Suprapubic skin (tissue), 4 donors: ENCODE results near the gene CDC14A. TPM values are rescaled to one million over a fixed set of nuclear protein-coding genes. Genes with fewer than 3 reads are reported as not detected.

ENCODE experiments used
- DNase-seq, 2 donors: peaks; one replicate each; pipeline ENCODE4 v3.0.0-alpha.2; 2019; ENCODE audit warnings: low spot score in 2 of 2
- H3K27ac ChIP-seq: fragments of 200-600 bp; sonication (generic); one replicate; pipeline ENCODE4 v1.5.1; 2019
- H3K27me3 ChIP-seq: fragments of 200-600 bp; sonication (generic); one replicate; pipeline ENCODE4 v1.5.1; 2019
- H3K36me3 ChIP-seq: fragments of 200-600 bp; sonication (generic); one replicate; pipeline ENCODE4 v1.5.1; 2019
- H3K4me1 ChIP-seq: fragments of 200-600 bp; sonication (generic); one replicate; pipeline ENCODE4 v1.5.1; 2019
- H3K4me3 ChIP-seq: fragments of 200-600 bp; sonication (generic); one replicate; pipeline ENCODE4 v1.5.1; 2019; ENCODE audit warnings: mild to moderate bottlenecking
- H3K9me3 ChIP-seq: fragments of 200-600 bp; sonication (generic); one replicate; pipeline ENCODE4 v1.5.1; 2019
- EP300 ChIP-seq: sonication (generic); formaldehyde crosslinking; IDR thresholded peaks from one replicate; pipeline ENCODE4 v1.6.1; 2017; ENCODE audit warnings: antibody characterized with exemption
- POLR2A ChIP-seq, 2 donors: fragments of 450-650 bp; IDR thresholded peaks; one replicate each; pipeline ENCODE4 v1.6.1; 2017; ENCODE audit warnings: antibody characterized with exemption in 2 of 2, mild to moderate bottlenecking in 2 of 2, moderate library complexity in 2 of 2
- POLR2AphosphoS5 ChIP-seq, 3 donors: sonication (generic); formaldehyde crosslinking; IDR thresholded peaks; one replicate each; pipeline ENCODE4 v1.6.1; 2017; ENCODE audit warnings: antibody characterized with exemption in 3 of 3
- WGBS: methylation state at CpG from one replicate; pipeline ENCODE4 v1.1.5; 2018; 5-methylcytosine and 5-hydroxymethylcytosine counted together
- total RNA-seq, 4 donors: library from RNA; depleted of rRNA; stranded (reverse); fragments of >200 nt; gene quantifications; one replicate each; pipeline ENCODE4 v1.1.0, GENCODE V29; 2016
- TF ChIP-seq, protein P1 (sequence below), 2 donors: fragments of 200-600 bp in 1 of 2; fragments of 450-650 bp in 1 of 2; sonication (generic) in 1 of 2; IDR thresholded peaks; one replicate each; pipeline ENCODE4 v1.5.1; 2016 to 2019; ENCODE audit warnings: antibody characterized with exemption in 2 of 2, mild to moderate bottlenecking in 1 of 2, moderate library complexity in 1 of 2

The CDC14A gene
- total RNA-seq, 4 donors from 2014 or later, result 9.9 to 22.8 (median 17.5) TPM

DNA sequence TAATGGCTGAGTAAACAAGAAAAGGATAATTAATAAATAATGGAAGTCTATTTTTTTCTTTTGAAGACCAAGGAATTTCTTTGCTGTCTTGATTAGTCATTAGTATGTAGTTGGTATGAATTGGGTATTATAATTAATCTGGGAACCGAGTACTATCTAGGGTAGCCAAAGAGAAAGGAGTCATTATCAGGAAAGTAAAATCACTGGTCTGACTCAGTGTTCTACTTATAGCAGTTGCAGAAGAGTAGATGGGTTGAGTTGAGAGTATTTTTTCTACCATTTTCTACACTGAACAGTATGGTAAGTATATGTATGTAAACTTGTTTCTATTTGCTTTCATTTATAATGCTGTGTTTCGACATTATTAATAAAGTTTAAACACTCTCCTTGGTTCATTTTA is 26.6 kb downstream of the CDC14A start:
- WGBS, result 88% methylated on average over 2 of the region's 2 CpGs
- Histone ChIP-seq H3K9me3 (no peaks in the 10 kb centered on the region), H3K36me3 (peaks cover 2% of the 10 kb centered on the region), H3K4me3 (no peak overlapping the region), H3K27ac (no peak overlapping the region), H3K27me3 (no peaks in the 10 kb centered on the region), H3K4me1 (no peaks in the 10 kb centered on the region)
- TF ChIP-seq POLR2A (IDR thresholded peaks at IDR 0.05) (no peak), POLR2AphosphoS5 (IDR thresholded peaks at IDR 0.05) (no peak), EP300 (no peak)
- TF ChIP-seq, protein P1, sequence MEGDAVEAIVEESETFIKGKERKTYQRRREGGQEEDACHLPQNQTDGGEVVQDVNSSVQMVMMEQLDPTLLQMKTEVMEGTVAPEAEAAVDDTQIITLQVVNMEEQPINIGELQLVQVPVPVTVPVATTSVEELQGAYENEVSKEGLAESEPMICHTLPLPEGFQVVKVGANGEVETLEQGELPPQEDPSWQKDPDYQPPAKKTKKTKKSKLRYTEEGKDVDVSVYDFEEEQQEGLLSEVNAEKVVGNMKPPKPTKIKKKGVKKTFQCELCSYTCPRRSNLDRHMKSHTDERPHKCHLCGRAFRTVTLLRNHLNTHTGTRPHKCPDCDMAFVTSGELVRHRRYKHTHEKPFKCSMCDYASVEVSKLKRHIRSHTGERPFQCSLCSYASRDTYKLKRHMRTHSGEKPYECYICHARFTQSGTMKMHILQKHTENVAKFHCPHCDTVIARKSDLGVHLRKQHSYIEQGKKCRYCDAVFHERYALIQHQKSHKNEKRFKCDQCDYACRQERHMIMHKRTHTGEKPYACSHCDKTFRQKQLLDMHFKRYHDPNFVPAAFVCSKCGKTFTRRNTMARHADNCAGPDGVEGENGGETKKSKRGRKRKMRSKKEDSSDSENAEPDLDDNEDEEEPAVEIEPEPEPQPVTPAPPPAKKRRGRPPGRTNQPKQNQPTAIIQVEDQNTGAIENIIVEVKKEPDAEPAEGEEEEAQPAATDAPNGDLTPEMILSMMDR (IDR thresholded peaks at IDR 0.05), result no peak
- no peak for DNase-seq

GRCh38 chr1:100380635-100381034 is 28.3 kb downstream of the CDC14A start:
- no peak for DNase-seq
- H3K36me3 ChIP-seq, result peaks cover 2% of the 10 kb centered on the region
- no peaks in the 10 kb centered on the region for H3K9me3 ChIP-seq
- no peak overlapping the region for H3K4me3 ChIP-seq
- no peaks in the 10 kb centered on the region for H3K4me1 ChIP-seq
- H3K27ac ChIP-seq, result no peak overlapping the region
- WGBS, result 60% methylated on average over 1 of the region's 1 CpG
- no peak for TF ChIP-seq EP300
- no peaks in the 10 kb centered on the region for H3K27me3 ChIP-seq

GRCh38 chr1:100382657-100383056 is 30.4 kb downstream of the CDC14A start:
- TF ChIP-seq, protein P1 (IDR thresholded peaks at IDR 0.05), result no peak
- TF ChIP-seq POLR2AphosphoS5 (IDR thresholded peaks at IDR 0.05), result no peak
- no peak for TF ChIP-seq POLR2A (IDR thresholded peaks at IDR 0.05)
- no peak for TF ChIP-seq EP300
- H3K9me3 ChIP-seq, result no peaks in the 10 kb centered on the region

DNA sequence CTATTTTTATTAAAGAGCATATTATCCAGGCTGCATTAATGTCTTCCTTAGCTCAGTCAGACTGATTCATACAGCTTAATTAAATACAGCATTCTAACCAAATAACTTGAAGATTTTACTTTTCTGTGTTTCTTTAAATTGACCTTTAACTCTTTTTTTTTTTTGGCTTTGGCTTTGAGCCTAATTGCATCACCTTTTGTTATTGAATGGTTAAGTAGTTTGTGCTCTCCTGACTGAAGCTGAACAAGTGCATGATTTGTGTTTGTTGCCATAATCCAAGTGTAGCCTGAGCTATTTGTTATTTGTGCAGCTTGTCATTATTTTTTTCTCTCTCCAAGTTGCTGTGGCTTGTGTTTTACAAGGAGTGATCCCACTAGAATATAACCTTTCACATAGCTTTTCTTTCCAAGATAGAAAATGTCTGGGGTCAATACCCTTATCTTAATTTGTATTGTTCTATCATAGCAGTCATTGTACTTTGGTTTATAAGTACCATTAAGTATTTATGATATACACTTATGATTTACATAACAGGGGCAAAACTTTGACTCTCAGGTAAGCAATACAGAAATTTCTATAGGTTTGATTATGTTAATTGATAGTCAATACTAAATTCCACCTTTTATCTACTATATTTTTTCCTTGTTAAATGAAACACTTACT is 31.6 kb downstream of the CDC14A start:
- Histone ChIP-seq H3K4me3 (no peak overlapping the region), H3K9me3 (no peaks in the 10 kb centered on the region), H3K4me1 (peaks cover 4% of the 10 kb centered on the region), H3K27ac (no peak overlapping the region), H3K27me3 (no peaks in the 10 kb centered on the region), H3K36me3 (peaks cover 2% of the 10 kb centered on the region)
- DNase-seq, result no peak
- TF ChIP-seq, protein P1 (IDR thresholded peaks at IDR 0.05), result no peak
- TF ChIP-seq POLR2AphosphoS5 (IDR thresholded peaks at IDR 0.05) (no peak), POLR2A (IDR thresholded peaks at IDR 0.05) (no peak), EP300 (no peak)

More at GRCh38 chr1:100382657-100383056, 30.4 kb downstream of the CDC14A start:
- DNase-seq, result no peak
- 81% methylated on average over 1 of the region's 1 CpG for WGBS
- Histone ChIP-seq H3K4me3 (no peak overlapping the region), H3K4me1 (peaks cover 4% of the 10 kb centered on the region), H3K36me3 (peaks cover 2% of the 10 kb centered on the region), H3K27me3 (no peaks in the 10 kb centered on the region), H3K27ac (no peak overlapping the region)

DNA sequence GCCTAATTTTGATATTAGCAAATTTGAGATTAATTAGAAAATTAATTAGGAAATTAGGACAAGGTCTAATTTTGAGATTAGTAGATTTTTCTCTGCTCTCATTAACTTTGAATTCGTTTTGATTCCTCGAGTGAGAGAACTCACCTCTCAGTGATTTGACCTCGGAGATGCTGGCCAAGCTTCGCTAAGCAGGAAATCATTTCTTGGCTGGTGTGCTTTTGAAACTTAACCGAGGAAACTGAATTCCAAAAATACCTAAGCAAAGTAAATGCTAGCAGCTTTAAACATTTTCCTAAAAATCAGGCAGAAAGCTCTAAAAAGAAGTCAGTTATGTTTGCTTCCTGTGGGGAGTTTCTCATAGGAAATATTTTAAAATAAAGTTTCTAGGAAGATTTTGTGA is 34.9 kb downstream of the CDC14A start:
- no peak for DNase-seq

More for the DNA sequence above, 34.9 kb downstream of the CDC14A start:
- Histone ChIP-seq H3K27me3 (no peaks in the 10 kb centered on the region), H3K27ac (no peak overlapping the region), H3K4me1 (peaks cover 4% of the 10 kb centered on the region), H3K4me3 (no peak overlapping the region), H3K9me3 (no peaks in the 10 kb centered on the region), H3K36me3 (peaks cover 9% of the 10 kb centered on the region)
- 47% methylated on average over 5 of the region's 5 CpGs for WGBS
- TF ChIP-seq, protein P1 (IDR thresholded peaks at IDR 0.05), result no peak
- TF ChIP-seq POLR2A (IDR thresholded peaks at IDR 0.05) (no peak), EP300 (no peak), POLR2AphosphoS5 (IDR thresholded peaks at IDR 0.05) (no peak)
